DND-41 (cell line): ENCODE results near the gene SS18.

ENCODE experiments used
- CTCF ChIP-seq: IDR thresholded peaks from 2 replicates; pipeline ENCODE4 v1.5.1; 2012; ENCODE audit warnings: borderline replicate concordance, low read length, moderate library complexity, mild to moderate bottlenecking; ENCODE audit not compliant: poor library complexity, severe bottlenecking; ENCODE audit errors: extremely low read depth
- EZH2 ChIP-seq: IDR thresholded peaks from 3 replicates; pipeline ENCODE4 v1.6.1; 2012; ENCODE audit warnings: borderline replicate concordance, low read depth, mild to moderate bottlenecking, moderate library complexity, low read length, inconsistent platforms; ENCODE audit not compliant: severe bottlenecking

GRCh38 chr18:26052505-26052904, 37.9 kb downstream of the SS18 start:
- no peak for TF ChIP-seq CTCF
- no peak for TF ChIP-seq EZH2
